ENCODE results near the gene TRPM3. TPM values are rescaled to one million over a fixed set of nuclear protein-coding genes. Genes with fewer than 3 reads are reported as not detected.

TRPM3 gene
- polyA plus RNA-seq, 3 donors = not detected

- no peak overlapping the region for H3K9ac ChIP-seq (ENCODE audit: insufficient read depth, low read length, poor library complexity, severe bottlenecking)
- peaks cover 0 to 8% (median 0%) of the 10 kb centered on the region in 3 donors for H3K27me3 Mint-ChIP-seq (ENCODE audit: low read depth in 3 of 3)
- TF ChIP-seq, protein P1, sequence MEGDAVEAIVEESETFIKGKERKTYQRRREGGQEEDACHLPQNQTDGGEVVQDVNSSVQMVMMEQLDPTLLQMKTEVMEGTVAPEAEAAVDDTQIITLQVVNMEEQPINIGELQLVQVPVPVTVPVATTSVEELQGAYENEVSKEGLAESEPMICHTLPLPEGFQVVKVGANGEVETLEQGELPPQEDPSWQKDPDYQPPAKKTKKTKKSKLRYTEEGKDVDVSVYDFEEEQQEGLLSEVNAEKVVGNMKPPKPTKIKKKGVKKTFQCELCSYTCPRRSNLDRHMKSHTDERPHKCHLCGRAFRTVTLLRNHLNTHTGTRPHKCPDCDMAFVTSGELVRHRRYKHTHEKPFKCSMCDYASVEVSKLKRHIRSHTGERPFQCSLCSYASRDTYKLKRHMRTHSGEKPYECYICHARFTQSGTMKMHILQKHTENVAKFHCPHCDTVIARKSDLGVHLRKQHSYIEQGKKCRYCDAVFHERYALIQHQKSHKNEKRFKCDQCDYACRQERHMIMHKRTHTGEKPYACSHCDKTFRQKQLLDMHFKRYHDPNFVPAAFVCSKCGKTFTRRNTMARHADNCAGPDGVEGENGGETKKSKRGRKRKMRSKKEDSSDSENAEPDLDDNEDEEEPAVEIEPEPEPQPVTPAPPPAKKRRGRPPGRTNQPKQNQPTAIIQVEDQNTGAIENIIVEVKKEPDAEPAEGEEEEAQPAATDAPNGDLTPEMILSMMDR (IDR thresholded peaks at IDR 0.05) = no peak
- no peak overlapping the region for H2AFZ ChIP-seq (ENCODE audit: insufficient read depth, low read depth, low read length, poor library complexity, severe bottlenecking)
- H3K4me1 Mint-ChIP-seq = peaks cover 31% of the 10 kb centered on the region
- H3K4me3 ChIP-seq (replicated peaks in 1 of 3; ENCODE audit: low read depth in 2 of 3, low read length in 3 of 3) = no peak overlapping the region
- DNase-seq = peak; percentile 24 to 44 (median 35)
- H3K79me2 ChIP-seq (ENCODE audit: insufficient read depth, low read length) = no peaks in the 10 kb centered on the region
- H3K4me2 ChIP-seq (replicated peaks; ENCODE audit: extremely low read depth, low read length, poor library complexity, severe bottlenecking) = no peak overlapping the region
- H3K9me3 Mint-ChIP-seq = no peaks in the 10 kb centered on the region
- H3K27ac Mint-ChIP-seq = peak overlapping the region; percentile 2 to 86 (median 58)
- intact Hi-C loops (cut with micrococcal nuclease) = loop anchor here in 1 of 2 donors (10.0 kb wide), 1 partner anchor 47 kb away; no protein-coding TSS in a partner anchor
- no peaks in the 10 kb centered on the region for H3K27me3 ChIP-seq (ENCODE audit: control insufficient read depth in 2 of 2, insufficient read depth in 2 of 2, low read length in 2 of 2)
- no peak overlapping the region for H3K27ac ChIP-seq (ENCODE audit: low read depth in 1 of 2, low read length in 2 of 2)
- H3K4me3 Mint-ChIP-seq = peak overlapping the region in 1 of 2 donors; percentile 11
- WGBS (ENCODE audit: insufficient coverage) = 0% methylated on average over 1 of the region's 3 CpGs
- no peaks in the 10 kb centered on the region for H3K36me3 ChIP-seq (replicated peaks in 1 of 2; ENCODE audit: control insufficient read depth in 1 of 2, insufficient read depth in 2 of 2, low read length in 2 of 2)
- no peaks in the 10 kb centered on the region for H3K9me3 ChIP-seq (replicated peaks in 1 of 2; ENCODE audit: control insufficient read depth in 1 of 2, insufficient read depth in 1 of 2, low read length in 2 of 2)
- no peaks in the 10 kb centered on the region for H3K36me3 Mint-ChIP-seq
- peaks cover 19 to 20% of the 10 kb centered on the region in 2 donors for H3K4me1 ChIP-seq (ENCODE audit: control insufficient read depth in 1 of 2, insufficient read depth in 2 of 2, low read length in 2 of 2)
- H4K20me1 ChIP-seq (ENCODE audit: insufficient read depth, low read length) = no peaks in the 10 kb centered on the region
These were observed 569.6 kb downstream of the TRPM3 start for GRCh38 chr9:70551801-70552200.

DNA sequence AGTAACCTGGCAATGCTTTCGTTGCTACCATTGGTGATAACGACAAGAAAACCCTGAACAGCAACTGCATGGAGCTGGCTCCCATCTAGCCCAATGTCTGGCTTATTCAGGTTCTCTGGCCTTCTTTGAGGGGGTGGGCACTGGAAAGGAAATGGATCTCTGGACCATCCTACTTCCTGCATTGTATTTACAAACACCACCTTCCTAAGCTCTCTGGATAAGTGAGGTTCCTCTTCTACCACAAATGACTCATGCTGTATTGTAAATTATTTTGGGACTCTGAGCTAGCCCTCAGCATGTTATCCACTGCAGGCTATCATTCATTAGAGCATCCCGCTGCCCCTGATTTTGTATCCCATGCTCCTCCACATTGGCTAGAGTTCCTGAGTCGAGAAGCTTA lies 570.0 kb downstream of the TRPM3 start:
- Mint-ChIP-seq H3K4me3 (peak overlapping the region in 1 of 2 donors; percentile 11), H3K36me3 (no peaks in the 10 kb centered on the region), H3K27ac (peak overlapping the region; percentile 2 to 86 (median 58)), H3K27me3 (ENCODE audit: low read depth in 3 of 3) (peaks cover 0 to 8% (median 0%) of the 10 kb centered on the region in 3 donors), H3K9me3 (no peaks in the 10 kb centered on the region), H3K4me1 (peaks cover 31% of the 10 kb centered on the region)
- intact Hi-C loops (cut with micrococcal nuclease) = loop anchor here in 1 of 2 donors (10.0 kb wide), 1 partner anchor 47 kb away; no protein-coding TSS in a partner anchor
- Histone ChIP-seq H3K36me3 (replicated peaks in 1 of 2; ENCODE audit: control insufficient read depth in 1 of 2, insufficient read depth in 2 of 2, low read length in 2 of 2) (no peaks in the 10 kb centered on the region), H3K4me1 (ENCODE audit: control insufficient read depth in 1 of 2, insufficient read depth in 2 of 2, low read length in 2 of 2) (peaks cover 19 to 20% of the 10 kb centered on the region in 2 donors), H3K9ac (ENCODE audit: insufficient read depth, low read length, poor library complexity, severe bottlenecking) (no peak overlapping the region), H4K20me1 (ENCODE audit: insufficient read depth, low read length) (no peaks in the 10 kb centered on the region), H3K9me3 (replicated peaks in 1 of 2; ENCODE audit: control insufficient read depth in 1 of 2, insufficient read depth in 1 of 2, low read length in 2 of 2) (no peaks in the 10 kb centered on the region), H3K4me2 (replicated peaks; ENCODE audit: extremely low read depth, low read length, poor library complexity, severe bottlenecking) (no peak overlapping the region), H3K27me3 (ENCODE audit: control insufficient read depth in 2 of 2, insufficient read depth in 2 of 2, low read length in 2 of 2) (no peaks in the 10 kb centered on the region), H3K4me3 (replicated peaks in 1 of 3; ENCODE audit: low read depth in 2 of 3, low read length in 3 of 3) (no peak overlapping the region), H3K79me2 (ENCODE audit: insufficient read depth, low read length) (no peaks in the 10 kb centered on the region), H2AFZ (ENCODE audit: insufficient read depth, low read depth, low read length, poor library complexity, severe bottlenecking) (no peak overlapping the region), H3K27ac (ENCODE audit: low read depth in 1 of 2, low read length in 2 of 2) (no peak overlapping the region)
- TF ChIP-seq, protein P1 (IDR thresholded peaks at IDR 0.05) = no peak
- WGBS (ENCODE audit: insufficient coverage) = no CpG with 5 or more reads among the region's 4 CpGs
- DNase-seq = peak; percentile 29 to 58 (median 51)

Measured in CD14-positive monocyte (primary cell).